Measurements from ENCODE around the gene CNBP. TPM values are rescaled to one million over a fixed set of nuclear protein-coding genes. Genes with fewer than 3 reads are reported as not detected.
"Not testable (repeated sequence)": the region's sequence is repeated elsewhere in the genome, so short reads cannot be mapped to it uniquely, and the experiment has no call there.

CNBP gene
- polyA plus RNA-seq, 1 experiment = 305 TPM

GRCh38 chr3:129160891-129161859 lies 22.5 kb downstream of the CNBP start, which contains the start of gene ISY1:
Gene ISY1 (minus strand): TSS chr3:129161063. CDS start chr3:129160975, 88 bp downstream.
- DNase-seq (ENCODE audit: low read depth, low spot score) = peak; percentile 91
- Histone ChIP-seq H3K27me3 (ENCODE audit: control insufficient read depth, insufficient read depth, low read length) (no peaks in the 10 kb centered on the region), H3K9me3 (ENCODE audit: control insufficient read depth, insufficient read depth, low read length) (no peaks in the 10 kb centered on the region), H3K27ac (ENCODE audit: low read depth, low read length) (peak within 1 kb of the TSS; percentile 100), H3K4me3 (ENCODE audit: low read depth, low read length) (peak within 1 kb of the TSS; percentile 90)
- POLR2A ChIA-PET = interaction anchor here (0.6 to 3.7 kb wide), 8 partner anchors 23 to 191 kb away, joined by 3 to 23 read pairs (median 6); partner anchors contain the start of genes CNBP and COPG1
- TF ChIP-seq CTCF (IDR thresholded peaks at IDR 0.05; ENCODE audit: low read depth, low read length) = peak; percentile 85
- CTCF ChIA-PET = interaction anchor here (0.6 to 2.3 kb wide), 20 partner anchors 10 to 210 kb away, joined by 3 to 19 read pairs (median 4); partner anchors contain the start of genes COPG1 and RAB43

GRCh38 chr3:129144786-129145185 lies 38.9 kb downstream of the CNBP start:
- Histone ChIP-seq H3K4me3 (ENCODE audit: low read depth, low read length) (no peak overlapping the region), H3K9me3 (ENCODE audit: control insufficient read depth, insufficient read depth, low read length) (no peaks in the 10 kb centered on the region), H3K27me3 (ENCODE audit: control insufficient read depth, insufficient read depth, low read length) (no peaks in the 10 kb centered on the region), H3K27ac (ENCODE audit: low read depth, low read length) (no peak overlapping the region)
- TF ChIP-seq CTCF (IDR thresholded peaks at IDR 0.05; ENCODE audit: low read depth, low read length) = no peak
- DNase-seq (ENCODE audit: low read depth, low spot score) = no peak
- POLR2A ChIA-PET = no interaction called here
- CTCF ChIA-PET = interaction anchor here (0.6 to 4.5 kb wide), 3 partner anchors 101 to 179 kb away, joined by 3 to 28 read pairs (median 10); no protein-coding TSS in a partner anchor

DNA sequence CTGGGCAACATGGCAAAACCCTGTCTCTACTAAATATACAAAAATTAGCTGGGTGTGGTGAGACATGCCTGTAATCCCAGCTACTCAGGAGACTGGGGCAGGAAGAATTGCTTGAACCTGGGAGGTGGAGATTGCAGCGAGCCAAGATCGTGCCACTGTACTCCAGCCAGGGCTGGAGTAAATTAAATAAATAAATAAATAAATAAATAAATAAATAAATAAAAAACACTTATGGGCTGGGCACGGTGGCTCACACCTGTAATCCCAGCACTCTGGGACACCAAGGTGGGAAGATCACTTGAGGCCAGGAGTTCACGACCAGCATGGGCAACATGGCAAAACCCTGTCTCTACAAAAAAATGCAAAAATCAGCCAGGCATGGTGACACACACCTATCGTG lies 42.7 kb downstream of the CNBP start:
- H3K27me3 ChIP-seq (ENCODE audit: control insufficient read depth, insufficient read depth, low read length); H3K9me3 ChIP-seq (ENCODE audit: control insufficient read depth, insufficient read depth, low read length); CTCF ChIA-PET; POLR2A ChIA-PET; H3K4me3 ChIP-seq (ENCODE audit: low read depth, low read length); DNase-seq (ENCODE audit: low read depth, low spot score); H3K27ac ChIP-seq (ENCODE audit: low read depth, low read length): not testable (repeated sequence)

- no peak for DNase-seq (ENCODE audit: low read depth, low spot score)
- TF ChIP-seq CTCF (IDR thresholded peaks at IDR 0.05; ENCODE audit: low read depth, low read length) = no peak
- no peak overlapping the region for H3K4me3 ChIP-seq (ENCODE audit: low read depth, low read length)
- no peaks in the 10 kb centered on the region for H3K27me3 ChIP-seq (ENCODE audit: control insufficient read depth, insufficient read depth, low read length)
- POLR2A ChIA-PET = interaction anchor here (1.5 kb wide), 1 partner anchor 109 kb away, joined by 8 read pairs; the partner anchor contains the start of gene COPG1
- H3K27ac ChIP-seq (ENCODE audit: low read depth, low read length) = no peak overlapping the region
- no peaks in the 10 kb centered on the region for H3K9me3 ChIP-seq (ENCODE audit: control insufficient read depth, insufficient read depth, low read length)
- CTCF ChIA-PET = interaction anchor here (1.0 kb wide), 1 partner anchor 170 kb away, joined by 3 read pairs; no protein-coding TSS in a partner anchor
Measured at GRCh38 chr3:129139911-129140310, 43.8 kb downstream of the CNBP start.

- CTCF ChIA-PET = interaction anchor here (1.1 to 2.3 kb wide), 3 partner anchors 10 to 166 kb away, joined by 3 to 14 read pairs (median 4); no protein-coding TSS in a partner anchor
- H3K9me3 ChIP-seq (ENCODE audit: control insufficient read depth, insufficient read depth, low read length); DNase-seq (ENCODE audit: low read depth, low spot score); POLR2A ChIA-PET; H3K4me3 ChIP-seq (ENCODE audit: low read depth, low read length); H3K27ac ChIP-seq (ENCODE audit: low read depth, low read length); H3K27me3 ChIP-seq (ENCODE audit: control insufficient read depth, insufficient read depth, low read length): not testable (repeated sequence)
Measured at GRCh38 chr3:129136275-129136674, 47.4 kb downstream of the CNBP start.

All from AG04450 (cell line).